CD14-positive monocyte (primary cell): ENCODE results near the gene PAQR7. TPM values are rescaled to one million over a fixed set of nuclear protein-coding genes. Genes with fewer than 3 reads are reported as not detected.

ENCODE experiments used
- DNase-seq, 3 donors: peaks; one replicate each; pipeline ENCODE4 v3.0.0-alpha.2; 2011 to 2022
- H2AFZ ChIP-seq: 2 replicates; pipeline ENCODE4 v1.6.0; 2012; ENCODE audit warnings: mild to moderate bottlenecking, low read depth, low read length, inconsistent platforms; ENCODE audit not compliant: insufficient read depth, poor library complexity, severe bottlenecking
- H3K27ac ChIP-seq, 2 donors: 1 replicate in 1 of 2; 2 replicates in 1 of 2; pipeline ENCODE4 v1.5.1; 2012 to 2013; ENCODE audit warnings: low read length in 2 of 2, control low read depth in 1 of 2, inconsistent platforms in 1 of 2, low read depth in 1 of 2, mild to moderate bottlenecking in 1 of 2
- H3K27me3 ChIP-seq, 2 donors: one replicate each; pipeline versions ENCODE4 v1.6.0 to v1.6.1; 2011 to 2013; ENCODE audit warnings: low read length in 2 of 2; ENCODE audit not compliant: control insufficient read depth in 2 of 2, insufficient read depth in 2 of 2
- H3K36me3 ChIP-seq, 2 donors: replicated peaks in 1 of 2; 1 replicate in 1 of 2; 2 replicates in 1 of 2; pipeline versions ENCODE4 v1.5.1 to v1.6.1; 2012 to 2013; ENCODE audit warnings: low read length in 2 of 2, control low read depth in 1 of 2, inconsistent platforms in 1 of 2, mild to moderate bottlenecking in 1 of 2; ENCODE audit not compliant: insufficient read depth in 2 of 2, control insufficient read depth in 1 of 2
- H3K4me1 ChIP-seq, 2 donors: 1 replicate in 1 of 2; 2 replicates in 1 of 2; pipeline versions ENCODE4 v1.5.1 to v1.6.1; 2012 to 2013; ENCODE audit warnings: low read length in 2 of 2, control low read depth in 1 of 2, inconsistent platforms in 1 of 2, mild to moderate bottlenecking in 1 of 2, moderate library complexity in 1 of 2; ENCODE audit not compliant: insufficient read depth in 2 of 2, control insufficient read depth in 1 of 2
- H3K4me2 ChIP-seq: replicated peaks from 2 replicates; pipeline ENCODE3; 2012; ENCODE audit warnings: low read length, moderate library complexity, mild to moderate bottlenecking; ENCODE audit not compliant: poor library complexity, severe bottlenecking; ENCODE audit errors: extremely low read depth
- H3K4me3 ChIP-seq, 3 experiments: fragments of 200-600 bp in 1 of 3; sonication (generic) in 1 of 3; replicated peaks in 1 of 3; 1 replicate in 2 of 3; 2 replicates in 1 of 3; pipeline ENCODE4 v1.5.1; 2011 to 2013; ENCODE audit warnings: low read length in 3 of 3, mild to moderate bottlenecking in 3 of 3, control low read depth in 2 of 3, low read depth in 2 of 3, inconsistent platforms in 1 of 3, moderate library complexity in 1 of 3
- H3K79me2 ChIP-seq: 2 replicates; pipeline ENCODE4 v1.6.0; 2012; ENCODE audit warnings: mild to moderate bottlenecking, control low read depth, inconsistent platforms, low read length, moderate library complexity; ENCODE audit not compliant: insufficient read depth
- H3K9ac ChIP-seq: 2 replicates; pipeline ENCODE4 v1.6.0; 2017; ENCODE audit warnings: low read length, mild to moderate bottlenecking; ENCODE audit not compliant: insufficient read depth, poor library complexity, severe bottlenecking
- H3K9me3 ChIP-seq, 2 donors: replicated peaks in 1 of 2; 1 replicate in 1 of 2; 2 replicates in 1 of 2; pipeline versions ENCODE4 v1.5.1 to v1.6.1; 2012 to 2013; ENCODE audit warnings: low read length in 2 of 2, control low read depth in 1 of 2; ENCODE audit not compliant: control insufficient read depth in 1 of 2, insufficient read depth in 1 of 2
- H4K20me1 ChIP-seq: 2 replicates; pipeline ENCODE4 v1.6.0; 2012; ENCODE audit warnings: mild to moderate bottlenecking, low read length, control low read depth, moderate library complexity; ENCODE audit not compliant: insufficient read depth
- H3K27ac Mint-ChIP-seq, 7 donors: one replicate each; pipeline ENCODE4 v1.8.0; 2020; ENCODE audit warnings: mild to moderate bottlenecking in 7 of 7, mixed read lengths in 7 of 7, moderate library complexity in 6 of 7, inconsistent platforms in 2 of 7
- H3K27me3 Mint-ChIP-seq, 3 donors: one replicate each; pipeline ENCODE4 v1.8.0; 2021 to 2022; ENCODE audit warnings: low read depth in 3 of 3, mild to moderate bottlenecking in 3 of 3, mixed read lengths in 3 of 3, moderate library complexity in 3 of 3, inconsistent platforms in 1 of 3
- H3K36me3 Mint-ChIP-seq, 2 donors: one replicate each; pipeline ENCODE4 v1.8.0; 2020; ENCODE audit warnings: mixed read lengths in 2 of 2, inconsistent platforms in 1 of 2, mild to moderate bottlenecking in 1 of 2
- H3K4me1 Mint-ChIP-seq: one replicate; pipeline ENCODE4 v1.8.0; 2020; ENCODE audit warnings: mild to moderate bottlenecking, mixed read lengths
- H3K4me3 Mint-ChIP-seq, 2 donors: one replicate each; pipeline ENCODE4 v1.8.0; 2020; ENCODE audit warnings: mild to moderate bottlenecking in 2 of 2, mixed read lengths in 2 of 2, moderate library complexity in 1 of 2
- H3K9me3 Mint-ChIP-seq, 7 donors: one replicate each; pipeline ENCODE4 v1.8.0; 2020 to 2022; ENCODE audit warnings: mixed read lengths in 7 of 7, mild to moderate bottlenecking in 6 of 7, moderate library complexity in 6 of 7, inconsistent platforms in 2 of 7
- WGBS: methylation state at CpG from one replicate; pipeline ENCODE4 v1.1.5; 2013; ENCODE audit warnings: missing lambda C conversion rate; ENCODE audit not compliant: insufficient coverage; 5-methylcytosine and 5-hydroxymethylcytosine counted together
- intact Hi-C, 2 donors: fragments of 100-400 bp; cut with micrococcal nuclease; formaldehyde crosslinking; loops; one replicate each; pipeline versions ENCODE4 v1.15.0 to v1.15.1; 2023
- polyA plus RNA-seq, 3 donors: library from polyadenylated mRNA; depleted of rRNA in 1 of 3; unstranded in 2 of 3; stranded (reverse) in 1 of 3; fragments of 300-500 nt in 2 of 3; fragments of >200 nt in 1 of 3; fragmentation: Illumina TruSeq in 2 of 3; gene quantifications; 1 replicate in 2 of 3; 2 replicates in 1 of 3; pipeline ENCODE4 v1.2.3, GENCODE V29; 2012 to 2021
- TF ChIP-seq, protein P1 (sequence below): fragments of 200-600 bp; IDR thresholded peaks from one replicate; pipeline ENCODE4 v1.8.0; 2022; ENCODE audit warnings: antibody characterized with exemption, mild to moderate bottlenecking

The PAQR7 gene
- polyA plus RNA-seq, 3 donors, result 0.92 to 13.3 (median 1.0) TPM

DNA sequence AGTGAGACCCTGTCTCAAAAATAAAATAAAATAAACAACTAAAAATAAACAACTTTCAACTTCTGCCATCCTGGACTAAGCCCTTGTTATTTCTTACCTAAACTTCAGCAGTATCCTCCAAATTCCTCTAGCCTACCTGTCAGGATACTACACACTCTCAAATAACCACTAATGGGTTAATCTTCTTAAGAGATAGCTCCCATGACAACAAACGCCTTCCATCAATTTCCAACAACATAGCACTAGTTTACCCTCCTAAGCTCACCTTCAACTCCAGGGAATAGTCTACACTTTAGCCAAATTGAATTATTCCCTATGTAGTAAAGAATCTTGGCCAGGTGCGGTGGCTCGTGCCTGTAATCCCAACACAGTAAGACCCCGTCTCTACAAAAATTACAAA, 27.6 kb downstream of the PAQR7 start:
- Mint-ChIP-seq H3K27ac (no peak overlapping the region), H3K27me3 (peaks cover 0 to 2% (median 1%) of the 10 kb centered on the region in 3 donors), H3K36me3 (no peaks in the 10 kb centered on the region), H3K4me1 (peaks cover 23% of the 10 kb centered on the region), H3K9me3 (no peaks in the 10 kb centered on the region), H3K4me3 (no peak overlapping the region)
- Histone ChIP-seq H2AFZ (no peak overlapping the region), H4K20me1 (no peaks in the 10 kb centered on the region), H3K27ac (no peak overlapping the region), H3K36me3 (no peaks in the 10 kb centered on the region), H3K27me3 (no peaks in the 10 kb centered on the region), H3K79me2 (peaks cover 53% of the 10 kb centered on the region), H3K9me3 (no peaks in the 10 kb centered on the region), H3K4me2 (no peak overlapping the region), H3K4me1 (peaks cover 8 to 25% of the 10 kb centered on the region in 2 donors), H3K4me3 (no peak overlapping the region), H3K9ac (no peak overlapping the region)
- intact Hi-C loops, result no loop called here
- DNase-seq, result no peak
- 93% methylated on average over 2 of the region's 4 CpGs for WGBS
- TF ChIP-seq, protein P1, sequence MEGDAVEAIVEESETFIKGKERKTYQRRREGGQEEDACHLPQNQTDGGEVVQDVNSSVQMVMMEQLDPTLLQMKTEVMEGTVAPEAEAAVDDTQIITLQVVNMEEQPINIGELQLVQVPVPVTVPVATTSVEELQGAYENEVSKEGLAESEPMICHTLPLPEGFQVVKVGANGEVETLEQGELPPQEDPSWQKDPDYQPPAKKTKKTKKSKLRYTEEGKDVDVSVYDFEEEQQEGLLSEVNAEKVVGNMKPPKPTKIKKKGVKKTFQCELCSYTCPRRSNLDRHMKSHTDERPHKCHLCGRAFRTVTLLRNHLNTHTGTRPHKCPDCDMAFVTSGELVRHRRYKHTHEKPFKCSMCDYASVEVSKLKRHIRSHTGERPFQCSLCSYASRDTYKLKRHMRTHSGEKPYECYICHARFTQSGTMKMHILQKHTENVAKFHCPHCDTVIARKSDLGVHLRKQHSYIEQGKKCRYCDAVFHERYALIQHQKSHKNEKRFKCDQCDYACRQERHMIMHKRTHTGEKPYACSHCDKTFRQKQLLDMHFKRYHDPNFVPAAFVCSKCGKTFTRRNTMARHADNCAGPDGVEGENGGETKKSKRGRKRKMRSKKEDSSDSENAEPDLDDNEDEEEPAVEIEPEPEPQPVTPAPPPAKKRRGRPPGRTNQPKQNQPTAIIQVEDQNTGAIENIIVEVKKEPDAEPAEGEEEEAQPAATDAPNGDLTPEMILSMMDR, result no peak

DNA sequence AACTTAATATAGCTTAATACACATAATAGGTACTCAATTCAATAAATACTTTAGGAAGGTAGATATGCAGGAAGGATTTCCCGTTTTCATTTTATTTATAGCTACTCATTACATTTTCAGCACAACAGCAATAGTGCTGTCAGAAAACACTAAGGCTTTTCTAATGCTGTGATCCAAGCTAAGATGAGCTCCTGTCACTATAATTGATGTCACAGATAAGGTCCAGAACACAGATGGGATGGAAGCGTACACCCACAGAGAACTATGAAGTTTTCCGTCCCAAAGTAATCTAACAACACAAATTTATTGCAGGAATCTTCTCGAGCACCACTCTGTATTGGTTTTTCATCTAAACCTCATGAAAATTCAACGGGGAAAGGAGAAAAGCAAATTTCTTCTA, 29.8 kb downstream of the PAQR7 start:
- Histone ChIP-seq H3K79me2 (peaks cover 57% of the 10 kb centered on the region), H3K4me1 (peaks cover 8 to 25% of the 10 kb centered on the region in 2 donors), H3K9me3 (no peaks in the 10 kb centered on the region), H4K20me1 (no peaks in the 10 kb centered on the region), H3K27ac (no peak overlapping the region), H3K4me3 (no peak overlapping the region), H3K27me3 (no peaks in the 10 kb centered on the region), H2AFZ (no peak overlapping the region), H3K4me2 (no peak overlapping the region), H3K36me3 (no peaks in the 10 kb centered on the region), H3K9ac (no peak overlapping the region)
- Mint-ChIP-seq H3K27me3 (no peaks in the 10 kb centered on the region), H3K36me3 (no peaks in the 10 kb centered on the region), H3K27ac (no peak overlapping the region), H3K4me3 (no peak overlapping the region), H3K9me3 (no peaks in the 10 kb centered on the region), H3K4me1 (peaks cover 23% of the 10 kb centered on the region)
- no peak for DNase-seq
- TF ChIP-seq, protein P1, result no peak
- intact Hi-C loops, result no loop called here
- 100% methylated on average over 2 of the region's 5 CpGs for WGBS
